PC-3 (cell line): ENCODE measurements around the gene PRUNE1. TPM values are rescaled to one million over a fixed set of nuclear protein-coding genes. Genes with fewer than 3 reads are reported as not detected.
A peak's percentile ranks its signal among the peaks of the same experiment; 100 is the strongest.

Source experiments
- ATAC-seq: fragments of 200-7000 bp; cut with Tn5 transposase; 2 replicates; pipeline ENCODE4 v1.9.1; 2020; ENCODE audit warnings: mild to moderate bottlenecking, moderate library complexity
- BruUV-seq: library from RNA; stranded (reverse); fragments of 400-500 nt; replicated peaks from 2 replicates; lab custom pipeline; 2021; lab: Mats Ljungman, UMichigan
- CTCF ChIA-PET: fragments of 300-600 bp; sonication (Branson Sonifier 250); formaldehyde crosslinking; loops from one replicate; lab custom pipeline; 2022; ENCODE audit warnings: antibody characterized with exemption; lab: Charles Lee
- POLR2A ChIA-PET: fragments of 300-600 bp; sonication (Branson Sonifier 250); formaldehyde crosslinking; loops from one replicate; lab custom pipeline; 2022; ENCODE audit warnings: antibody characterized with exemption; ENCODE audit not compliant: unreplicated experiment; lab: Charles Lee
- DNase-seq: peaks from one replicate; pipeline ENCODE4 v3.0.0-alpha.2; 2015
- H2AFZ ChIP-seq: fragments of 300-600 bp; sonication (generic); 2 replicates; pipeline ENCODE4 v1.6.0; 2016; ENCODE audit warnings: antibody characterized with exemption, low read length
- H3F3A ChIP-seq: fragments of 300-600 bp; sonication (generic); one replicate; pipeline ENCODE4 v1.6.0; 2017; ENCODE audit warnings: antibody characterized with exemption, low read length, control low read depth, mild to moderate bottlenecking; ENCODE audit not compliant: unreplicated experiment
- H3K27ac ChIP-seq: fragments of 300-600 bp; sonication (generic); 2 replicates; pipeline ENCODE4 v1.5.1; 2016; ENCODE audit warnings: mild to moderate bottlenecking, low read length
- H3K27me3 ChIP-seq: fragments of 300-600 bp; sonication (generic); 2 replicates; pipeline ENCODE4 v1.6.1; 2016; ENCODE audit warnings: low read length, mixed read lengths
- H3K36me3 ChIP-seq: fragments of 300-600 bp; sonication (generic); 2 replicates; pipeline ENCODE4 v1.6.1; 2016; ENCODE audit warnings: low read depth, mixed run types, low read length, mixed read lengths
- H3K4me1 ChIP-seq: fragments of 300-600 bp; sonication (generic); 2 replicates; pipeline ENCODE4 v1.5.1; 2016; ENCODE audit warnings: low read length; ENCODE audit not compliant: insufficient read depth
- H3K4me2 ChIP-seq: fragments of 300-600 bp; sonication (generic); 2 replicates; pipeline ENCODE4 v1.6.0; 2016; ENCODE audit warnings: low read length
- H3K4me3 ChIP-seq: fragments of 300-600 bp; sonication (generic); 2 replicates; pipeline ENCODE4 v1.5.1; 2016; ENCODE audit warnings: mild to moderate bottlenecking, low read length, mixed read lengths
- H3K79me2 ChIP-seq: fragments of 300-600 bp; sonication (generic); 2 replicates; pipeline ENCODE4 v1.6.1; 2017; ENCODE audit warnings: low read length, mixed read lengths
- H3K9ac ChIP-seq: fragments of 300-600 bp; sonication (generic); 2 replicates; pipeline ENCODE4 v1.6.0; 2016; ENCODE audit warnings: mild to moderate bottlenecking, low read length
- H3K9me2 ChIP-seq: fragments of 300-600 bp; sonication (generic); replicated peaks from 2 replicates; pipeline ENCODE4 v1.6.1; 2016; ENCODE audit warnings: mixed run types, low read length, mixed read lengths
- H3K9me3 ChIP-seq: fragments of 300-600 bp; sonication (generic); 2 replicates; pipeline ENCODE4 v1.6.1; 2016; ENCODE audit warnings: low read length, mixed read lengths
- H4K20me1 ChIP-seq: fragments of 300-600 bp; sonication (generic); 2 replicates; pipeline ENCODE4 v1.6.1; 2016; ENCODE audit warnings: low read length, mixed read lengths
- CTCF ChIP-seq: fragments of 300-600 bp; sonication (generic); conservative IDR thresholded peaks from 2 replicates; pipeline ENCODE4 v1.5.1; 2017; ENCODE audit warnings: antibody characterized with exemption, low read depth, mild to moderate bottlenecking, low read length
- EZH2 ChIP-seq: fragments of 300-600 bp; sonication (generic); IDR thresholded peaks from one replicate; pipeline ENCODE4 v1.6.1; 2017; ENCODE audit warnings: antibody characterized with exemption, mild to moderate bottlenecking, low read length; ENCODE audit not compliant: unreplicated experiment
- EZH2phosphoT487 ChIP-seq: fragments of 300-600 bp; sonication (generic); IDR thresholded peaks from 2 replicates; pipeline ENCODE4 v1.6.1; 2018; ENCODE audit warnings: mild to moderate bottlenecking, antibody characterized with exemption, low read length, borderline replicate concordance
- intact Hi-C: fragments of 100-400 bp; cut with micrococcal nuclease; formaldehyde crosslinking; loops from 2 replicates; pipeline ENCODE4 v1.9.0; 2023
- total RNA-seq: library from RNA; depleted of rRNA; stranded (reverse); fragments of >200 nt; gene quantifications from 2 replicates; pipeline ENCODE4 v1.2.3, GENCODE V29; 2014

The PRUNE1 gene
- total RNA-seq, 1 experiment from 2014 or later, result 20.3 TPM

- no TSS peak for BruUV-seq
- no peaks in the 10 kb centered on the region for H3K9me2 ChIP-seq
- H3K79me2 ChIP-seq, result peaks cover 32% of the 10 kb centered on the region
- no peak for DNase-seq
- TF ChIP-seq EZH2phosphoT487 (no peak), EZH2 (no peak), CTCF (no peak)
- CTCF ChIA-PET, result no interaction called here
- H3K4me2 ChIP-seq, result peak overlapping the region; percentile 92
- peak overlapping the region; percentile 86 for H3K4me3 ChIP-seq
- no peaks in the 10 kb centered on the region for H3K36me3 ChIP-seq
- no peaks in the 10 kb centered on the region for H3K9me3 ChIP-seq
- ATAC-seq, result no peak
- H3F3A ChIP-seq, result peaks cover 6% of the 10 kb centered on the region
- POLR2A ChIA-PET, result no interaction called here
- no peaks in the 10 kb centered on the region for H4K20me1 ChIP-seq
- H3K27ac ChIP-seq, result no peak overlapping the region
- H2AFZ ChIP-seq, result peak overlapping the region; percentile 99
- H3K27me3 ChIP-seq, result no peaks in the 10 kb centered on the region
- intact Hi-C loops, result loop anchor here (5.0 to 10.0 kb wide), 3 partner anchors 37 to 385 kb away; partner anchors contain the start of genes C1orf56, ENSA and GOLPH3L
- H3K9ac ChIP-seq, result peak overlapping the region; percentile 87; the same call in 1 of the 2 replicates
- peaks cover 37% of the 10 kb centered on the region for H3K4me1 ChIP-seq
Observed at GRCh38 chr1:151009674-151010345, 1.6 kb downstream of the PRUNE1 start.

GRCh38 chr1:151010346-151010726 is 2.1 kb downstream of the PRUNE1 start:
- H3K4me3 ChIP-seq, result no peak overlapping the region
- POLR2A ChIA-PET, result interaction anchor here (0.7 kb wide), 1 partner anchor 168 kb away, joined by 7 read pairs; no protein-coding TSS in a partner anchor
- no peak overlapping the region for H2AFZ ChIP-seq
- no TSS peak for BruUV-seq
- no peaks in the 10 kb centered on the region for H3K27me3 ChIP-seq
- DNase-seq (no peak), ATAC-seq (no peak)
- TF ChIP-seq EZH2, result no peak
- no peak for TF ChIP-seq EZH2phosphoT487
- no peak for TF ChIP-seq CTCF
- no peak overlapping the region for H3K4me2 ChIP-seq
- H3K9ac ChIP-seq, result no peak overlapping the region
- no peaks in the 10 kb centered on the region for H3K9me3 ChIP-seq
- peaks cover 6% of the 10 kb centered on the region for H3F3A ChIP-seq
- CTCF ChIA-PET, result no interaction called here
- peaks cover 32% of the 10 kb centered on the region for H3K79me2 ChIP-seq
- H3K36me3 ChIP-seq, result no peaks in the 10 kb centered on the region
- no peaks in the 10 kb centered on the region for H4K20me1 ChIP-seq
- H3K9me2 ChIP-seq, result no peaks in the 10 kb centered on the region
- H3K4me1 ChIP-seq, result peaks cover 37% of the 10 kb centered on the region
- intact Hi-C loops, result no loop called here
- H3K27ac ChIP-seq, result no peak overlapping the region

- Histone ChIP-seq H3K27me3 (no peaks in the 10 kb centered on the region), H3K9me2 (no peaks in the 10 kb centered on the region), H3F3A (peaks cover 6% of the 10 kb centered on the region), H4K20me1 (no peaks in the 10 kb centered on the region), H3K9ac (no peak overlapping the region), H3K4me1 (peaks cover 30% of the 10 kb centered on the region), H3K4me2 (no peak overlapping the region), H3K36me3 (no peaks in the 10 kb centered on the region), H3K9me3 (no peaks in the 10 kb centered on the region), H3K4me3 (no peak overlapping the region), H3K79me2 (peaks cover 32% of the 10 kb centered on the region), H2AFZ (no peak overlapping the region), H3K27ac (no peak overlapping the region)
- TF ChIP-seq CTCF, result no peak
- TF ChIP-seq EZH2, result no peak
- no peak for TF ChIP-seq EZH2phosphoT487
- ChIA-PET POLR2A (interaction anchor here (0.7 kb wide), 1 partner anchor 167 kb away, joined by 7 read pairs; no protein-coding TSS in a partner anchor), CTCF (no interaction called here)
- DNase-seq (no peak), ATAC-seq (no peak)
- no TSS peak for BruUV-seq
- intact Hi-C loops, result no loop called here
Observed at GRCh38 chr1:151011154-151011850, 3.1 kb downstream of the PRUNE1 start.
